SK-N-MC (cell line): ENCODE results near the gene SCMH1.

Source experiments
- EZH2 ChIP-seq: fragments of 200-600 bp; sonication (generic); IDR thresholded peaks from one replicate; pipeline ENCODE4 v1.6.1; 2017; ENCODE audit warnings: antibody characterized with exemption
- POLR2AphosphoS5 ChIP-seq: IDR thresholded peaks from 2 replicates; pipeline ENCODE4 v1.6.1; 2012; ENCODE audit warnings: mild to moderate bottlenecking, low read depth, low read length, borderline replicate concordance

GRCh38 chr1:40984531-40984930 is 257.6 kb downstream of the SCMH1 start:
- TF ChIP-seq EZH2 (no peak), POLR2AphosphoS5 (no peak)
